Glutamatergic neuron (in vitro differentiated cells): ENCODE measurements around the gene SYNPR. TPM values are rescaled to one million over a fixed set of nuclear protein-coding genes. Genes with fewer than 3 reads are reported as not detected.

Source experiments
- DNase-seq: peaks from one replicate; pipeline ENCODE4 v3.0.0; 2022
- H3K27ac Mint-ChIP-seq: one replicate; pipeline ENCODE4 v1.8.0; 2020; ENCODE audit warnings: mild to moderate bottlenecking, mixed read lengths, inconsistent platforms; ENCODE audit not compliant: unreplicated experiment
- H3K27me3 Mint-ChIP-seq: one replicate; pipeline ENCODE4 v1.8.0; 2020; ENCODE audit warnings: mild to moderate bottlenecking, moderate library complexity, mixed read lengths, inconsistent platforms; ENCODE audit not compliant: unreplicated experiment
- H3K36me3 Mint-ChIP-seq: one replicate; pipeline ENCODE4 v1.8.0; 2020; ENCODE audit warnings: mild to moderate bottlenecking, mixed read lengths, inconsistent platforms; ENCODE audit not compliant: unreplicated experiment
- H3K4me1 Mint-ChIP-seq: one replicate; pipeline ENCODE4 v1.8.0; 2020; ENCODE audit warnings: mild to moderate bottlenecking, low read depth, mixed read lengths, inconsistent platforms; ENCODE audit not compliant: unreplicated experiment
- H3K4me3 Mint-ChIP-seq: one replicate; pipeline ENCODE4 v1.8.0; 2020; ENCODE audit warnings: mild to moderate bottlenecking, mixed read lengths, inconsistent platforms; ENCODE audit not compliant: unreplicated experiment
- H3K9me3 Mint-ChIP-seq: one replicate; pipeline ENCODE4 v1.8.0; 2020; ENCODE audit warnings: mild to moderate bottlenecking, moderate library complexity, mixed read lengths, inconsistent platforms; ENCODE audit not compliant: unreplicated experiment
- CTCF ChIP-seq: fragments of 200-600 bp; sonication (generic); IDR thresholded peaks from one replicate; pipeline ENCODE4 v1.5.0; 2021; ENCODE audit not compliant: partially characterized antibody, unreplicated experiment
- total RNA-seq: library from RNA; stranded (reverse); fragmentation: NEBNext Ultra II Directional; extraction: Animal tissue kit (Norgen Biotek cat#: 25700); gene quantifications from one replicate; pipeline ENCODE4 v1.2.1, GENCODE V29; 2021; ENCODE audit not compliant: unreplicated experiment

SYNPR gene
- total RNA-seq, 1 donor from 2014 or later: 6.1 TPM

GRCh38 chr3:63585927-63586326 lies 307.8 kb downstream of the SYNPR start:
- Mint-ChIP-seq H3K4me1 (peaks cover 22% of the 10 kb centered on the region), H3K36me3 (no peaks in the 10 kb centered on the region), H3K27ac (no peak overlapping the region), H3K4me3 (no peak overlapping the region), H3K9me3 (peaks cover 1% of the 10 kb centered on the region), H3K27me3 (no peaks in the 10 kb centered on the region)
- no peak for DNase-seq
- TF ChIP-seq CTCF: no peak

- H3K27ac Mint-ChIP-seq: no peak overlapping the region
- DNase-seq: no peak
- H3K4me1 Mint-ChIP-seq: peaks cover 22% of the 10 kb centered on the region
- TF ChIP-seq CTCF: no peak
- H3K9me3 Mint-ChIP-seq: no peaks in the 10 kb centered on the region
- H3K27me3 Mint-ChIP-seq: no peaks in the 10 kb centered on the region
- H3K4me3 Mint-ChIP-seq: no peak overlapping the region
- H3K36me3 Mint-ChIP-seq: no peaks in the 10 kb centered on the region
Observed at GRCh38 chr3:63588895-63589294, 310.8 kb downstream of the SYNPR start.

DNA sequence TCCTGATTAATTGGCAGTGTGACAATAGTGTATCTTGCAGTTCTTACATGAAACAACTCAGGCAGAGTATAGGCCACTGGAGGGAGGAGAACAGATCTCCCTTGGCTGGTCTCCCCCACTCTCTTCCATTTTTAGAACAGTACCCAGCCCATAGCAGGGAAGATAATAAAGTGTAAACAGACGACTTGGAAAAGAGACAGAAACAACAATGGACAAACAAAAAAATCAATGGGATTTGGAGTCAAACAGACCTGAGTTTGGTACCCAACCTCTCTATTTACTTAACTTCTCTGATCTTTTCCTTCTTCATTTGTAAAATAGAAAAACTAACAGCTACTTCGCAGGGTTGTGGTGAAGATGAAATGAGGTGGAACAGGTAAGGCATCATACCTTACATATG lies 315.7 kb downstream of the SYNPR start:
- no peak overlapping the region for H3K27ac Mint-ChIP-seq
- H3K4me1 Mint-ChIP-seq: no peaks in the 10 kb centered on the region
- no peak for DNase-seq
- no peaks in the 10 kb centered on the region for H3K36me3 Mint-ChIP-seq
- H3K4me3 Mint-ChIP-seq: no peak overlapping the region
- H3K9me3 Mint-ChIP-seq: no peaks in the 10 kb centered on the region
- no peaks in the 10 kb centered on the region for H3K27me3 Mint-ChIP-seq
- TF ChIP-seq CTCF: no peak

DNA sequence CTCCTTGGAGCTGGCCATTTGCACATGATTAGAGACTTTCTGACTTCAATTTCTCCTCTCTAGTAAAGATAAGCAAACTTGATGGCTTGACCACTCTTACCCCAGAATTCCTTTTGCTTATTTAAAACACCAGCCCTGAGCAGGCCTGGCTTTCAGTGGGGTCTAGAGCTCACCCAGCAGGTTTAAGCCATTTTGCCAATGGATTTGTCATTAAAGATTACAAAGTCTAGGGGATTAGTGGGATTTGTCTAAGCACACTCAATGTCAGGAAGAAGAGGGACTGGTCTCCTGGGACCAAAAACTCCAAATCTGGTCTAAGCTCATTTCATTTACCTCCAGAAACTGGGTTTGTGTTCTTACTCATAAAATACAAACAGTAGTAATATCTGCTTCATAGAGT lies 317.1 kb downstream of the SYNPR start:
- Mint-ChIP-seq H3K4me1 (no peaks in the 10 kb centered on the region), H3K36me3 (no peaks in the 10 kb centered on the region), H3K4me3 (no peak overlapping the region), H3K27me3 (no peaks in the 10 kb centered on the region), H3K9me3 (no peaks in the 10 kb centered on the region), H3K27ac (no peak overlapping the region)
- TF ChIP-seq CTCF: no peak
- DNase-seq: no peak

GRCh38 chr3:63597019-63597418 lies 318.9 kb downstream of the SYNPR start:
- Mint-ChIP-seq H3K27ac (no peak overlapping the region), H3K4me1 (no peaks in the 10 kb centered on the region), H3K36me3 (no peaks in the 10 kb centered on the region), H3K9me3 (no peaks in the 10 kb centered on the region), H3K4me3 (no peak overlapping the region), H3K27me3 (no peaks in the 10 kb centered on the region)
- DNase-seq: no peak
- TF ChIP-seq CTCF: no peak
